ENCODE data around the gene C5. TPM values are rescaled to one million over a fixed set of nuclear protein-coding genes. Genes with fewer than 3 reads are reported as not detected.
"Not testable (repeated sequence)": the region's sequence is repeated elsewhere in the genome, so short reads cannot be mapped to it uniquely, and the experiment has no call there.

The C5 gene
- polyA plus RNA-seq, 3 donors = 2.7 to 14.1 (median 3.0) TPM

GRCh38 chr9:120997502-120997901 lies 52.6 kb downstream of the C5 start:
- 84 to 88% (median 88%) methylated on average over 7 of the region's 7 CpGs for WGBS, 3 donors
- no peak overlapping the region for H3K27ac ChIP-seq (ENCODE audit: low read depth, low read length)

DNA sequence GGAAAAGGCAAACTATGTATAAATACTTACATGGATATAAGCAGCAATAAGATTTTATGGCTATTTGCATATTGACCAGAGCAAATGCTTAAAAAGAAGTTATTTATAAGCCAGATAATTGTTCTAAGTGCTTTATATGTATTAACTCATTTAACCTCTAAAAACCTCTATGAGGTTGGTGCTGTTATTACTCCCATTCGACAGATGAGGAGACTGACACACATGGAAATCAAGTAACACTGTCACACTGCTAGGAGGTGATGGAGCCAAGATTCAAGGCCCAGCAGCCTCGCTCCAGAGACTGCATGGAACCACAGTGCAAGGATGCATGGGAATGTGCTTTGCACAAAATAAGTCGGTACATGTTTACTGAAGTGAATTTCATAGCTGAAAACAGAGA lies 53.7 kb downstream of the C5 start:
- WGBS, 3 donors = 63 to 84% (median 76%) methylated on average over 3 of the region's 3 CpGs
- no peak overlapping the region for H3K27ac ChIP-seq (ENCODE audit: low read depth, low read length)

DNA sequence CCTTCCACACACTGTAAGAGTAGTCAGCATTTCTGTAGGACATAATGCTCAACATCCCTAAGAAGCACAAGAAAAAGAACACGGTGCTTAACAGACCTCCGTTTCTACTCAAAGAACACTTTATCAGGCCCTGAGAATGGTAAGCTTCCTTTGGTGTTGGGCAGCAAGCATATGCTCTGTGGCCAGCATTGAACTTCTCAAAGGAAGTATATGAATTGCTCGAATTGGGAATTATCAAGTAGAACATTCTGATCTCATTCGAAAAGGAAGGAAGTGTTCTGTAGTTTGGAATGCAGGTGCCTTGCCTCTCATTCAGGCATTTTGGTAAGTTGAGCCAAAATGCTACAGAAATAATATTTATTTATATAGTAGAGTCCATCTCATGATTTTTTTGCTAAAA lies 61.0 kb downstream of the C5 start:
- H3K27ac ChIP-seq (ENCODE audit: low read depth, low read length) = no peak overlapping the region
- WGBS, 3 donors = 73 to 89% (median 82%) methylated on average over 4 of the region's 4 CpGs

- WGBS, 3 donors = 10 to 14% (median 14%) methylated on average over 2 of the region's 2 CpGs
- no peak overlapping the region for H3K27ac ChIP-seq (ENCODE audit: low read depth, low read length)
These were observed 64.3 kb downstream of the C5 start for GRCh38 chr9:120985819-120986222.

- H3K27ac ChIP-seq (ENCODE audit: low read depth, low read length) = no peak overlapping the region
- 86 to 91% (median 90%) methylated on average over 3 of the region's 3 CpGs for WGBS, 3 donors
These were observed 66.7 kb downstream of the C5 start for GRCh38 chr9:120983259-120983837.

DNA sequence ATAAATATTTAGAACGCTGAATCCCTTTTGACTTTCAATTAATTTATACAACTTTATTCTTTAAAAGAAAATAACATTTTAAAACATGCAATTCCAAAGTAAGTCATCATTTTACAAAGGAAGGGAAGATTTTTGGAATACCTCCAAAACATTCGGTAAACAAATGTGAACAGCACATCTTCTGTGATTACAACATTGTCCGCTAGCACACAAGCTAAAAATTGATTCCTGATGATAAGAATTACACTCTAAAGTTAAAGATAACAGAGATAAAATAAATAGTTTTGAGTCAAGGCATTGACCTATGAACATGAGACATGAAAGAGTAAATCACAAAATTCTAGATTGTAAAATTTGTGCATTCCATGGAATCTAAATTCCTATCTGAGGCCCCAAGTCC lies 67.2 kb downstream of the C5 start:
- no peak overlapping the region for H3K27ac ChIP-seq (ENCODE audit: low read depth, low read length)
- 55% methylated on average over 3 of the region's 3 CpGs for WGBS, 3 donors

- WGBS, 3 donors = 91 to 97% (median 94%) methylated on average over 3 of the region's 3 CpGs
- H3K27ac ChIP-seq (ENCODE audit: low read depth, low read length) = no peak overlapping the region
These were observed 69.1 kb downstream of the C5 start for GRCh38 chr9:120980951-120981350.

DNA sequence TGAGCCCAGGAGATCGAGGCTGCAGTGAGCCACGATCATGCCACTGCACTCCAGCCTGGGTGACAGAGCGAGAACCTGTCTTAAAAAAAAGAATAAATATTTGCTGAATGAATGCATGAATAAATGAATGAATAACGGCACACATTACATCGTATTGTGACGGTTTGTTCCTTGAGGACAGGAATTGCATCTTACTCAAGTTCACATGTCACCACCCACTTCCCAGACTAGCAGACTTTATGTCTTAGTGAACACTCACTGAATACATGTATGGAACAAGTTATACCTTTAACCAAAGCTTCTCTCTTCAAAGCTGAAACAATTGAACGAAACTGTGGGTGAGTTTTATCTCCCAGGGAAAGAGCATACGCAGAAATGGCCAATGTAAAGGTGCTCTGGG lies 70.3 kb downstream of the C5 start:
- 91 to 93% (median 91%) methylated on average over 8 of the region's 8 CpGs for WGBS, 3 donors
- H3K27ac ChIP-seq (ENCODE audit: low read depth, low read length) = no peak overlapping the region

DNA sequence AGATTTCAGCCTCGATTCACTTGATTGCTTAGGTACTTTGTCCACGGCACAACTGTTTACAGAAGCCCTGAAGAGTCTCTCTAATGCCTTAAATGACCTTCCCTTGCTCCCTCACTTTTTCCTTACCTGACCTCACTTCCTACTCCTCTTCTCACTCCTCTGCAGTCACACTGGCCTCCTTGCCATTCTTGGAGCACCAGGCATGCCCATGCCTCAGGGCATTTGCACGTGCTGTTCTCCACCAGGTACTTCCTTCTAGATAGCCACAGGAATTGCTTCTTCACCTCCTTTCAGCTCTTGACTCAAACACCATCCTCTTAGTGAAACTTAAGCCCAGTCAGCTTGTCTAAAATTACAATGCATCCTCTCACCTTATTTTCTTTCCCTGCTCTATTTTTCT lies 71.1 kb downstream of the C5 start:
- WGBS, 3 donors = 87 to 89% (median 87%) methylated on average over 3 of the region's 3 CpGs
- H3K27ac ChIP-seq (ENCODE audit: low read depth, low read length) = no peak overlapping the region

DNA sequence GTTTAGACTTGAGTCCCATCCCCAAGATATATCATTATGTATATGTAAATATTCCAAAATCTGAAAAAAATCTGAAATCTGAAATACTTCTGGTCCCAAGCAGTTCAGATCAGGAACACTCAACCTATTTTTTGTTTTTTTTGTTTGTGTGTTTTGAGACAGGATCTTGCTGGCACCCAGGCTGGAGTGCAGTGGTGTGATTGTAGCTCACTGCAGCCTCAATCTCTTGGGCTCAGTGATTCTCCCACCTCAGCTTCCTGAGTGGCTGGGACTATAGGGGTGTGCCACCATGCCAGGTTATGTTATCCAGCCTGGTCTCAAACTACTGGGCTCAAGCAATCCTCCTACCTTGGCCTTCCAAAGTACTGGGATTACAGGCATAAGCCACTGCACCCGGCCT lies 72.8 kb downstream of the C5 start:
- H3K27ac ChIP-seq (ENCODE audit: low read depth, low read length) = no peak overlapping the region
- WGBS, 3 donors = 0 to 53% (median 43%) methylated on average over 1 of the region's 1 CpG

GRCh38 chr9:120974921-120975320 lies 75.2 kb downstream of the C5 start:
- no peak overlapping the region for H3K27ac ChIP-seq (ENCODE audit: low read depth, low read length)
- WGBS, 3 donors = 52 to 83% (median 64%) methylated on average over 1 of the region's 1 CpG

- WGBS, 3 donors = 82 to 90% (median 88%) methylated on average over 2 of the region's 2 CpGs
- no peak overlapping the region for H3K27ac ChIP-seq (ENCODE audit: low read depth, low read length)
These were observed 75.9 kb downstream of the C5 start for GRCh38 chr9:120974181-120974580.

DNA sequence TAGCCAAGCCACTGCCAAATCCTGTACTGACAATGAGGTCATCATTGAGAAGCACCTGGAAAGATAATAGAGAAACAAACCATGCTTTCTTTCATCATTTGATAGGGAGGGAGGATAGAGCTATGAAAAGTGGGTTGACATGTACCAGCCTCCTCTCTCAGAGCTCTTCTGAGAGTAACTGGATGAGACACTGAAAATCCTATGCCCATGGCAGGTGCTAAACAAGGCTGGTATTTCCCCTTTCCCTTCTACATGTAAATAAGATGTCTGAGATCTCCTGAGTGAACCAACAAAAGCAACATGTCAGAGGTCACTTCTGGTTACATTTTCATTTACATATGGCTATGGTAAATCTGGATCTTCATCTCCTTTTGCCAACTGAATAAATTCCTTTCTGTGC lies 78.1 kb downstream of the C5 start:
- H3K27ac ChIP-seq (ENCODE audit: low read depth, low read length) = no peak overlapping the region

- WGBS, 3 donors = 95 to 96% (median 96%) methylated on average over 9 of the region's 9 CpGs
- not testable (repeated sequence) for H3K27ac ChIP-seq (ENCODE audit: low read depth, low read length)
These were observed 78.6 kb downstream of the C5 start for GRCh38 chr9:120971471-120971870.

DNA sequence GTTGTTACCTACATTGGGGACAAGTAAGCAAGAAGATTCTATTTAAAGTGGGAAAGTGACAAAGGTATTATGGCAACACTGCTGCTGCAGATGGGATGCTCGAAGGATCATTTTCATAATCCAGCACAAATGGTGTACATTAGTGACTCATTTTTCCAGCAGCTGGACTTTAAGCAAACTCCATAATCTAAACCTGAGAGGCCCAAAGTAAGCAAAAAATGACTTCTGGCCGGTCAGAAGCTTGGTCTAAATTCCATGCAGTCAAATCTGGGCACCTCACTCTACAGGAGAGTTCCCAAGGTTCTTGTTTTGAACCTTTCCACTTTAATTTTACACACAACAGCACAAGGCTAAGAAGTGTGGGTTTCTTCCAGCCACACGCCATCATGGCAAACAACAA lies 79.8 kb downstream of the C5 start:
- 67 to 93% (median 89%) methylated on average over 3 of the region's 3 CpGs for WGBS, 3 donors
- H3K27ac ChIP-seq (ENCODE audit: low read depth, low read length) = no peak overlapping the region

- 63 to 79% (median 71%) methylated on average over 3 of the region's 3 CpGs for WGBS, 3 donors
- H3K27ac ChIP-seq (ENCODE audit: low read depth, low read length) = no peak overlapping the region
These were observed 84.1 kb downstream of the C5 start for GRCh38 chr9:120966013-120966369.

GRCh38 chr9:120965344-120966012 lies 84.6 kb downstream of the C5 start:
- 77 to 84% (median 83%) methylated on average over 4 of the region's 4 CpGs for WGBS, 3 donors
- H3K27ac ChIP-seq (ENCODE audit: low read depth, low read length) = no peak overlapping the region

- H3K27ac ChIP-seq (ENCODE audit: low read depth, low read length) = no peak overlapping the region
- 97 to 98% (median 98%) methylated on average over 3 of the region's 3 CpGs for WGBS, 3 donors
These were observed 88.1 kb downstream of the C5 start for GRCh38 chr9:120961936-120962335.

- no peak overlapping the region for H3K27ac ChIP-seq (ENCODE audit: low read depth, low read length)
- 84 to 95% (median 91%) methylated on average over 1 of the region's 1 CpG for WGBS, 3 donors
These were observed 90.1 kb downstream of the C5 start for GRCh38 chr9:120960001-120960400.

DNA sequence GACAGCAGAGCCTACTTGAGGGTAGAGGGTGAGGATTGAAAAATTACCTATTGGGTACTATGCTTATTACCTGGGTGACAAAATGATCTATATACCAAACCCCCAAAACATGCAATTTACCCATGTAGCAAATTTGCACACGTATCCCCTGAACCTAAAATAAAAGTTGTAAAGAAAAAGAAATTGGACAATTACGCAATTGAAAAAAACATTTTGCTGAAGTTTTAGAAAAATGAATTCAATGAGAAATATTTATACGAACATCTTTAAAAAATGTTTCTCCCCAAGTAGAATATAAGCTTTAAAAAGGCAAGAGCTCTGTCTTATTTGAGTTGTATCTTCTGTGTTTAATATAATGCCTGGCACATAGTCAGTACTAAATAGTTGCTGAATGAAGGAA lies 93.2 kb downstream of the C5 start:
- no peak overlapping the region for H3K27ac ChIP-seq (ENCODE audit: low read depth, low read length)
- WGBS, 3 donors = 93 to 99% (median 96%) methylated on average over 3 of the region's 3 CpGs
